Stimulated activated CD8-positive, alpha-beta memory T cell treated with anti-CD3 and anti-CD28 coated beads, Interleukin-12 subunit alpha, Interleukin-12 subunit beta, amount 100 ng/mL, for 24 hours (primary cell): ENCODE results near the gene CHRNG.
A peak's percentile ranks its signal among the peaks of the same experiment; 100 is the strongest.
"Not testable (repeated sequence)": the region's sequence is repeated elsewhere in the genome, so short reads cannot be mapped to it uniquely, and the experiment has no call there.

Source experiments
- DNase-seq: peaks from one replicate; pipeline ENCODE4 v3.0.0-alpha.2; 2020; ENCODE audit errors: extremely low read depth

CHRNG gene

DNA sequence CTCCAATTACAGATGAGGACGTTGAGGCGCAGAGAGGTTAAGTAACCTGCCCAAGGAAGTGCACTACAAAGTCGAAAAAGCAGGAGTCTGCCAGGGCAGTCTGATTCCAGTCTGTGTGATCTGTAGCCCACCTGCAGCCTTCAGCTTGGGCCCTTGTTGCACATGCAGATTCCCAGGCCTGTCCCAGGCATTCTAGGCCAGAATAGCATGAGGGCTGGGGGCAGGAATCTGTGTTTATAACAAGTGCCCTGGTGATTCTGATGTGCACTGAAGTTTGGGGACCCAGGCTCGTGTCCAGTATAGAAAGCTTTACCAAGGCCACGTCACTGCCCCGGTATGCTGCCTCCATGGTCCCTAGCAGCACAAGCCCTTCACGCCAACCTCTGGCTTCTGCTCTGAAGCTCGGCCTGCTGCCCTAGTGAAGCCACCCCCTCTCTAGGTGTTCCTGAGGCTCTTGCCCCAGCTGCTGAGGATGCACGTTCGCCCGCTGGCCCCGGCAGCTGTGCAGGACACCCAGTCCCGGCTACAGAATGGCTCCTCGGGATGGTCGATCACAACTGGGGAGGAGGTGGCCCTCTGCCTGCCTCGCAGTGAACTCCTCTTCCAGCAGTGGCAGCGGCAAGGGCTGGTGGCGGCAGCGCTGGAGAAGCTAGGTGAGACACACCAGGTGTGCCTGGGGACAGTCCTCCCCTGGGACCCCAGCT lies 4.6 kb downstream of the CHRNG start:
- DNase-seq: no peak

DNA sequence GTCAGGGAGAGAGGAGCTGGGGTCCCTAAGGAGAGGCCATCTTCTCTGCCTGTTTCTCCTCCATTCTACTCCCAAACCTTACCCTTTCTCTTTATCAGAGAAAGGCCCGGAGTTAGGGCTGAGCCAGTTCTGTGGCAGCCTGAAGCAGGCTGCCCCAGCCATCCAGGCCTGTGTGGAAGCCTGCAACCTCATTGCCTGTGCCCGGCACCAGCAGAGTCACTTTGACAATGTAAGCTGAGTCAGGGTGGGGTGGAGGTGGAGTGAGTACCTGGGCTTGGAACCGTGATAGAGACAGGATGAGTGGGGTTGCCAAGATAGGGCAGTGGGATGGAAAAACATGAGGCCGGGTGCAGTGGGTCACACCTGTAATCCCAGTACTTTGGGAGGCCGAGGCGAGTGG lies 5.2 kb downstream of the CHRNG start:
- DNase-seq: no peak

DNA sequence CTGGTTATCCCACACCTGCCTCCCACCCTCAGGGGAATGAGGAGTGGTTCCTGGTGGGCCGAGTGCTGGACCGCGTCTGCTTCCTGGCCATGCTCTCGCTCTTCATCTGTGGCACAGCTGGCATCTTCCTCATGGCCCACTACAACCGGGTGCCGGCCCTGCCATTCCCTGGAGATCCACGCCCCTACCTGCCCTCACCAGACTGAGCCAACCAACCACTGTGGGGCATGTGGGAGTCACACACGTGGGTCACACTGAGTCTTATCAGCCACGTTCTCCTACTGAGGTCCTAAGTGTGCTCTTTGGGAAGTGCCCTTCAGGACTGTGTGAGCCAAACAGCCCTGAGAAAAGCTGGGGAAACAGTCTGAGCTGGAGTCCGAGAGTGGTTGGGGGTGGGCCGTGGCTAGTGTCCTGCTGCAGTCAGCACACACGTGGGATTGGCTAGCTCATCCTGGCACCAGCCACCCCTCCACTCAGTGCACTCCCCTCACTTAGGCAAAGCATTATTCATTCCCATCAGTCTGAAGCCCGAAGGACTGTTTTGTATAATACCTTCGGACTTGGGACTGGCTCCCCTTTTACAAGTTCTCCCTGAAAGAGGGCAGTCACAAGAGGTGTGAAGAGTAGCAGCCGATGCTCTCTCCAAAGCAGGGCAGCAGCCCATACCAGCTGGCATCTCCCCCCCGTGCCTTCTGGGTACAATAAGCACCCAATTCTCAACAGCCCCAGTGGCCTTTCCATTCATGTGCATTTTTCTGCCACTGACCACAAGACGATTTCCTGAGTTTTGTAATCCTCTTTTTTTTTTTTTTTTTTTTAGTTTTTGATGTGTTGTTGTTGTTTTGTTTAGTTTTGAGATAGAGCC lies 6.3 kb downstream of the CHRNG start:
- no peak for DNase-seq

DNA sequence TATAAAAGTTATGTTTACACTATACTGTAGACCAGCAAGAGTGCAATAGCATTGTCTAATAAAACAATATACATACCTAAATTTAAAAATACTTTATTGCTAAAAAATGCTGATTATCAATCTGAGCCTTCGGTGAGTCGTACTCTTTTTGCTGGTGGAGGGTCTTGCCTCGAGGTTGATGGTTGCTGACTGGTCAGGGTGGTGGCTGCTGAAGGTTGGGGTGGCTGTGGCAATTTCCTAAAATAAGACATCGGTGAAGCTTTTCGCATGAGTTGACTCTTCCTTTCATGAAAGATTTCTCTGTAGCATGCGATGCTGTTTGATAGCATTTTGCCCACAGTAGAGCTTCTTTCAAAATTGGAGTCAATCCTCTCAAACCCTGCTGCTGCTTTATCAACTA lies 8.5 kb downstream of the CHRNG start:
- no peak for DNase-seq

DNA sequence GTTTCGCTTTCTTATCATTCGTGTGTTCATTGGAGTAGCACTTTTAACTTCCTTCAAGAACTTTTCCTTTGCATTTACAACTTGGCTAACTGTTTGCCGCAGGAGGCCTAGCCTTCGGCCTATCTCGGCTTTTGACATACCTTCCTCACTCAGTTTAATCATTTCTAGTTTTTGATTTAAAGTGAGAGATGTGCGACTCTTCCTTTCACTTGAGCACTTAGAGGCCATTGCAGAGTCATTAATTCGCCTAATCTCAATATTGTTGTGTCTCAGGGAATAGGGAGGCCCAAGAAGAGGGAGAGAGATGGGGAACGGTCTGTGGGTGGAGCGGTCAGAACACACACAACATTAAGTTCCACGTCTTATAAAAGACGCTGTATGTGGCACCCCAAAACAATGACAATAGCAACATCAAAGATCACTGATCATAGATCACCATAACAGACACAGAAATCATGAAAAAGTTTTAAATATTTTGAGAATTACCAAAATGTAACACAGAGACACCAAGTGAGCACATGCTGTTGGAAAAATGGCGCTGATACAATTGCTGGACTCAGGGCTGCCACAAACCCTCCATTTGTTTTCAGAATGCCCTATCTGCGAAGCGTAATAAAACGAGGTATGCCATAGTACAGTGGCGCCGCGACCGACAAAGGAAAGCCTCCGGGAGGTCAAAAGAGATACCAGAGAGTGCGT lies 10.3 kb downstream of the CHRNG start:
- DNase-seq: no peak

DNA sequence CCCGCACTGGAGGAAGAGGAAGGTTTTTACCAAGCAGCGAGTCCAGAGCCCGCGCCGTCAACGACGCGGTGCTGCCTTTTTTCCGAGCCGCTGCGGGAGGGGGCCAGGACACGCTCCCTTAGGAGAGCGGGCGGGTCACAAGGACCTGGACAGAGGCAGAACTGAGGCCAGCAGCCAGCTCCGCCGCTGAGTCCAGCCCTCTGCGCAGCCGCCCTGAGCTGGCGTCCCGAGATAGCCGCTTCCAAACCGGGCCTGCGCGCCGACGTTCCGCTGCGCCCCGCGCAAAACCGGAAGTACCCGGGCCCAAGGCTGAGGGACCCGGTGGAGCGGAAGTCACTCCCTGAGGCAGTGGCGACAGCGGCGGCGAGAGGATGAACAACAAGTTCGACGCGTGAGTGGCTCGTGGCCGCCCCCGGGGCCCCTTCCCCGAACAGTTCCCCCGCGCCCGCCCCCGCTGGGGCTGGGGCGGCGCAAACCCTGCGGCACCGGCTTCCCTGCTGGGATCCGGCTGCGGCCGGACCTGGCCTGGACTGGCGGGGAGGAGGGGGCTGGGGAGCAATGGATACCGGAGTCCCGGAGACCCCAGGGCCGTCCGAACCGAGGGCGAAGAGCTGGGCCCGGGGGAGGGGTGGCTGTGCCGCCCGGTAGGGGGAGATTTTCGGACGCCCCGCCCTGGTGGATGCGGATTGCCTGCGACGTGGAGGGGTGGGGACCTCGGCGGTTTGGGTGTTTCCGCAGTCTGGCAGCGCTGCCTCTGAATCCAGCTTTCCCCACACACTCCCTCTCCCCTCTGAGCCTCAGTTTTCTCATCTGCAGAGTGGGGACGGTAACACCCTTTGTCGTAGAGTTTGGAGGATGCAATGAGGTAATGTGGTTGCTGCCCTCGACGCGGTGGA lies 11.1 kb downstream of the CHRNG start, which contains the start of the genes EIF4E2 and TIGD1:
TSS of gene EIF4E2 (plus strand) at position 336 of the 896 bp plus-strand sequence. CDS start at position 372, 36 bp downstream.
TSS of gene TIGD1 (minus strand) at position 204 of the 896 bp plus-strand sequence. CDS start 675 bp downstream, outside the sequence.
- DNase-seq: peak; percentile 78

DNA sequence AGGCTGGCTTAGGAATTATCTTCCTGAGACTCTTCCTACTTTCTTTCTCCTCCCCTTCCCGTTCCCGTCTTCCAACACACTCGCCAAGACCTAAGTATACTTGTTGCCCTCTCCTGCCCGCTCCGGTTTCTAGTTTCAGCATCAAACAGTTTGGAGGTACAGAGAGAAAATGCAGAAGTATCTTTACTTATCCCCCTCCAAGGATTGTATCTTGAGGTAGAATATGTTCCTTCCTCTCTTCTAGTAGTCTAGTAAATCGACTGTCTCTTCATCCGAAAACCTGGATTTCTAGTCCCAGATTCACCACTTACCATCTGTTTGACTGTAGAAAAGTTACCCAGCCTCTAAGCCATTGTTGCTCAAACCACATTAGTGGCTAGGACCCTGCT lies 11.8 kb downstream of the CHRNG start:
- DNase-seq: no peak

DNA sequence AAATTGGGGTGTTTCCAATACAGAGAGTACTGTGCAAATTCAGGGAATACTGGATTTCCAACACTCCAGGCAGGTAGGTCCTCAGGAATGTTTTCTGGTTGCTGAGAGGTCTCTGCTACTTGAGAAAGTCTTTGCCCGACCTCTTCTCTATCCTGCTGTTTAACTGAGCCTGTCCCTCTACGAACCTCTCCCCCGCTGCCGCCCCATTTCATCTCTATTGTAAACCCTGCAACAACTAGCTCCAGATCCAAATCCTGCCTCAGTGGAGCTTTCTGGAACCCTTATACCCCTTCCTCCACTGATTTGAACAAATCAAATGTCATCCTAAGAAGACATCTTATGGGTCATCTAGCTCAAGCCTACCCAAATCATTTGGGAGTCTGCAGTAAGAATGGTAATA lies 12.3 kb downstream of the CHRNG start:
- no peak for DNase-seq

DNA sequence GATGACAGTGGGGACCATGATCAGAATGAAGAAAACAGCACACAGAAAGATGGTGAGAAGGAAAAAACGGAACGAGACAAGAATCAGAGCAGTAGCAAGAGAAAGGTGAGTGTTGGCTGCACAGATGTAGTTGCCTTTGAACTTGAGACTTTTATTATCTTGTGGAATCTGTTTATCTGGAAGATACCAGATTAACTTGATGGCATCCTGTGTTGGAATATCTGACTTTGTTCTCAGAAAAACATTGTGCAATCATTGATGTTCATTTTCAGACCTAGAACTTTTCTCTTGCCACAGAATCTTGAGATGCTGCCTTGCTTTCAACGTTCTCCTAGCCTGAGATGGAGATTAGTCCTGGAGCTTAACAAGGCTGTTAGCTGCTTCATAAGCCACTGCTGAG lies 16.9 kb downstream of the CHRNG start:
- no peak for DNase-seq

DNA sequence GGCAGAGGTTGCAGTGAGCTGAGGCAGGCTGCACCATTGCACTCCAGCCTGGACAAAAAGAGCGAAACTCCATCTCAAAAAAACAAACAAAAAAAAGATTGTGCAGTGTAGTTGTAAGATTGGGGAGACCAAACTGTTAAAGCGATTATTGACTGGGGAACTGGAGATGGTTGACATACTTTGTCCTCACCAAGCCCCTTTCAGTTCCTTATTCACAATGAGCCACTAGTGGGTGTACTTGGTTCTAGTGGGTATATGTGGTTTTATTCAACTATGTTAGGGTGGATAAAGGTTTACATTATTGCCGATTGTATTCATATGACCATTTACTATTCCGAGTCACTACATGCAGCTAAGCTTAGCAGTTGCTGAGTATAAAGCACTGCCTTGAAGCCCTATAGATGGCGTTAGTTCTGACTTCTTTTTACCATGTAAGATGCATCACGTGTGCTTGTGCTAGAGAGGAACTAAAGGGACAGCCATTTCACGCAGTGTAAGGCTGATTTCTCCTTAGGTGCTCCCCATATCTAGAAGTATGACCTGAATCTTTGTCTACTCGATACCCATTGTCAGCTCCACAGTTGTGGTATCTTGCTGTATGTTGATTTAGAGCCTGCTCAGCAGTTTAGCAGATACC lies 23.1 kb downstream of the CHRNG start:
- no peak for DNase-seq

DNA sequence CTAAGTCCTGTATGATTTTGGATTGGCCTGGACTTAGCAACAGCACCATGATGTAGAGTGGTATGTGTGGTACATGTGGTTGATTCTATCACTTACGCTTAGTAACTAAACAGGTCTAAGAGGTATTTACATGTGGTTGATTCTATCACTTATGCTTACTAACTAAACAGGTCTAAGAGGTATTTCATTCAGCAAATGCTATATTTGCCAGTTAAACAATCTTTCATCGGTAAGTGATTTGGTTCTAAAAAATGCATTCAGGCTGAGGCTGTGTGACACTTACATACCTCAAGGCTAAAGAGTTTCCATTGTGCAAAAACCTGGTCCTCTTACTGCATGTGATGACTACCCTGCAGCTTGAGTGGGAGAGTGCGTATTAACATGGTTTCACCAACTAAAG lies 24.1 kb downstream of the CHRNG start:
- no peak for DNase-seq

DNA sequence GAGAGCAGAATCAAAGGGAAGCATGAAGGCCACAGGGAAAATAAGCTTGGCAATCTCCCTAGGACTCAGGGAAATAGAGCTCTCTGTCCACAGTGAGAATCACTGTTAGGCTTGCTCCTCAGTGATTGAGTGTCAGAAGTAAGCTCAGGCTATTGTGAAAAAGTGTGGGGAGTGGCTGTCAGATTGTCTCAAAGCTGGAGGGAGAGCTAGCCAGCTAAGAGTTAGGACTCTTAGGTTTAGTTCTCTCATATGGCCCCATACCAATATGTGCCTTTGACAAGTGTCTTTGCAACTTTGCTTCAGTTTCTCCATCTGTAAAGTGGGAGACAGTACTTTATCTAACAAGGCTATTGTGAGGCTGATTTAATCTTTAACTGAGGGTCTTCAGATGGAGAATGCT lies 28.2 kb downstream of the CHRNG start:
- DNase-seq: no peak

DNA sequence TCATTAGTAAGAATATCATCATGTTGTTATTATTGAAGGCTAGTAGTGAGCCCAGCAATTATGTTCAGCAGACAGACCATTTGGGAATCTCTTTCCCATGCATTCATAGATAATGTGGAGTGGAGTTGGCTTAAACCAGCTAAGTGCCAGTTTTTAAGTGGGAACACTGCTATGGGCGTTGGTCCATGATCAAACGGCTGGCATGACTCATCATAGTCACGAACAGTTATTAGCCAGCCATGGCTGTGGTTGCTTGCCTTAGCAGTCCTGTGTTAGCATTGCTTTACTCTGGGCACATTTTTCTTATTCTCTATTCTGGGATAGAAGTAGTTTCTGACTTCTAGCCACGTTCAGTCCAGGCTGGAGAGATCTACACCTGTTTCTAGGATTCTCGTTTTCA lies 28.7 kb downstream of the CHRNG start:
- no peak for DNase-seq

DNA sequence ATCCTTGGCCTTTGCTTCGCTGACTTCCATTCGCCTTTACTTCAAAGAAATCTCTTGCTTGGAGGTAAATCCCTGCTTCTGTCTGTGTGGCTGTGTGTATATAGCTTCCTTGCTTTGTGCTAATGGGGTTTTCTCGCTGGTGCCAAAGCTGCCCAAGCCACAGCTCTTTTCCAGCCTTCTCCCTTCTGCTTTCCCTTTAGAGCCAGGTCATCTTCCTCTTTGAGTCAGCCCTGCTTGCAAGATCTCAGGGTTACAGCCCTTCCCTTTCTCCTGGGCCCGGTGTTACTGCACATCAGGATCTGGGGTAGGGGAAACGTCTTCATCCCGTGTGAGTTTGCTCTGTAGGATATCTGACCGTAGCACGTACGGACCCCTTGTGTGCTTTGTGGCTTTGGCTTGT lies 30.0 kb downstream of the CHRNG start:
- no peak for DNase-seq

DNA sequence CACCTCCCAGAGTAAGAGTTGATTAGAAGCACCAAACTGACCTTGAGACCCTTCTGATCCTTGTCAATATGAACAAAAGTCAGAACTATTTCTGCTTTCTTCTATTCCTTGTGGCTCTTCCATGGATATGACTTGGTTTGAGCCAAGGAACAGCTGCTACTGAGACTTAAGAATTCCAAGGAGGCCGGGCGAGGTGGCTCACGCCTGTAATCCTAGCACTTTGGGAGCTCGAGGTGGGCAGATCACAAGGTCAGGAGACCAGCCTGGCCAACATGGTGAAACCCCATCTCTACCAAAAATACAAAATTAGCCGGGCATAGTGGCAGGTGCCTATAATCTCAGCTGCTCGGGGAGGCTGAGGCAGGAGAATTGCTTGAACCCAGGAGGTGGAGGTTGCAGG lies 31.0 kb downstream of the CHRNG start:
- DNase-seq: not testable (repeated sequence)

DNA sequence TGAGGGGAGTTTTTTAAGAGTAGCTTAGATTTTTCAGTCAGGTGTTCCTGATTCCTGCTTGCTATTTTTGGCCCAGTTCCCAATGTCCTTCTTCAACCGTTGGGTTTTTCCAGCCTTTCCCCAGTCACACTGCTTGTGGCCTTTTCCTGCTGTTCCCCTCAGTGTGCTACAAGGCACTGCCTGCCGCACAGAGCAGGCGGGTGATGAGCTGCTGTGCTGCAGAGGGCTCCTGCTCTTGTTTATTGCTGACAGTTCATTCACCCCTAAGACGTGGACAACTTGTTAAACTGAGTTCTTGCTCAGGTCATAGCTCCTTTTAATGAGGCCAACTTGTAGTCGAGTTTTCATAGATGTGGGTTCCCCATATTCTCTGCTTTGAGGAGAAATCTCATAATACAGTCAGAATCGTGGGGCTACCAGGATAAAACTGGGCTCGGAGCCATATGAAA lies 31.6 kb downstream of the CHRNG start:
- no peak for DNase-seq

DNA sequence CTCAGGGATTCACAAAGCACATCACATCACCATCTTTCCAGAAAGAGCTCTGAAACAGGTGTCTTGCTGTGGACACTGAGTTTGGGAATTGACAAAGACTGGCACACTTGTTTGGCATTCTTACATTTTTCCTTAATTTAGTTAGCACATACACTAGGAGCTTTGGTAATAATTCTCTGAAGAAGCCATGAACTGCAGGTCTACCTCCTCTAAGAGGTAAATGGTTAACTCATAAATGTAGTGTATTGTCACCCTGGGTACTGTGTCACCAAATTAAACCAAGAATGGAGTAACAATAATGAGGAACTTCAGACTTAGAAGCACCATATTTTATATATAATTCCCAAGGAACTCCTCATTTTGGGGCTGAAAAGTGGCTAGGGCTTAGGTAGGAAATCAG lies 33.5 kb downstream of the CHRNG start:
- DNase-seq: no peak

DNA sequence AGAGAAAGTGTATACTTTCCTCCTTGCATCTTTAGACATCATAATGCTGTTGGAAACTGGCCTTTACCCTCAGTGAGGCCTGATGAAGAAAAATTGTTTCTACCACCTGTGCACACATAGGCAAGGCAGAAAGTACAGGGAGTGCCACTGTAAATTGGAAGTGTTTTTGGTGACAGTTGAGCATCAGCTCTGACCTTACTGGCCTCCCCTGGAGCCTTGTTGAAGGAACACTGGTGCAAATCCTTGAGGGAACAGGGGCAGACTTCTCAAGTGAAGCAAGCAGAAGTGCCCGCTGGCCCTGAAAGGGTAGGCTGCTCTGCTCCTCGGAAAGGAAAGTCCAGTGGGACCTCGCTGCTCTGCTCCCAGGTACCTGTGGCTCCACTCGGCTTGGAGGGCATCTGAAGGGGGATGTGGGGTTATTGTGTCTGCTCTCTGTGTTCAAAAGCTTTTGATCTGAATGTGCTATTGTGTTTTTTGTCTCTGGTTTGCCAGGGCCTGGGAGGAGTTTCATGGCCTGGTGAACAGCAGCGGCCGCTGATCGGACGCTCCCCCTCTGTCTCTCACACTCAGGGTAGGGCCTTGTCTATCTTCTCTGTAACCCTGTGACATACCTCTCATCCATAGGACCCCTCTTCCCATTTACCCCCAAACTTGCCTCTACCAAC lies 34.4 kb downstream of the CHRNG start:
- DNase-seq: no peak

DNA sequence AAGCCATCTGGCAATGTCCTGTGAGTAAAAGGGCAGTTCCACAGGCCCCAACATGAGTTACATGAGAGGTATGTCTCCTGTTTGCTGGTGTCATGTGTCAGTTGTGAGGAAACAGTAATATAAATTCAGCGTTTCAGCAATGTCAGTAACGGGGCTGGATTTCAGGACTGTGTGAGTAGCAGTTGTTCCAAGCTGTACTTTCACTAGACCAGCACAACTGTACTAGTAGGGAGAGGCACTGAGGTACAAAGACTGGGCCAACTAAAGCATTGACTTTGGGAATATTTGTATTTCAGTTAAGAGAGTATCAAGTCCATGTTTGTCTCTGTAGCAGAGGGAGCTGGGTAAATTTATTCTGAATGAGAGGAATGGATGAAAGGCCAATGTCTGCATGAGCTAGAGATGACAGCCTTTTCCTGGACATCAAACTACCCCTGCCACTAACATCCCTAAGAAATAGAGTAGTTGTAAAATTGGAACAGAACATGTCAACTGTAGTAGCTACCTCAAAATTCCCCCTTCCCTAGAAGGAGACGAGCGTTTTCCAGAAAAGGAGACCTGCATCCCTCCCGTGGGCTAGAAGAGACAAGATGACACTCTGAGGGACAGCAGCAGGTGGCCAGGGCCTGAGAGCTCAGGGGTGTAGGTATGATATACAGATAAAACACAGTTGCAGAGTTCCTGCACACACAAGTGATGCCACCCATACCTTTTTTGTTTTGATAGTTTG lies 35.3 kb downstream of the CHRNG start:
- no peak for DNase-seq

DNA sequence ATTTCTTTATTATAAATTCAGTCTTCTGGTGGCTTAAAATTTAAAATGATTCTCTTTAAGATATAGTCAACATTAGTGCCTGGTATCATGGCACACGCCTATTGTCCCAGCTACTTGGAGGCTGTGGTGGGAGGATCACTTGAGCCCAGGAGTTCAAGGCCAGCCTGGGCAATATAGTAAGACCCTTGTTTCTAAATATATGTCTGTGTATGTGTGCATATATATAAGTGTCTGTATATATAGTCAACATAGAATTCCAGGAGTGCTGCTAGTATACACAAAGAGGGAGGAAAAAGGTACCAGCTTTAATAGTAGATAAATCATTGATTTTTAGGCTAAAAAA lies 35.9 kb downstream of the CHRNG start:
- no peak for DNase-seq
